ENCODE results near the gene PGBD1.

The PGBD1 gene, protein sequence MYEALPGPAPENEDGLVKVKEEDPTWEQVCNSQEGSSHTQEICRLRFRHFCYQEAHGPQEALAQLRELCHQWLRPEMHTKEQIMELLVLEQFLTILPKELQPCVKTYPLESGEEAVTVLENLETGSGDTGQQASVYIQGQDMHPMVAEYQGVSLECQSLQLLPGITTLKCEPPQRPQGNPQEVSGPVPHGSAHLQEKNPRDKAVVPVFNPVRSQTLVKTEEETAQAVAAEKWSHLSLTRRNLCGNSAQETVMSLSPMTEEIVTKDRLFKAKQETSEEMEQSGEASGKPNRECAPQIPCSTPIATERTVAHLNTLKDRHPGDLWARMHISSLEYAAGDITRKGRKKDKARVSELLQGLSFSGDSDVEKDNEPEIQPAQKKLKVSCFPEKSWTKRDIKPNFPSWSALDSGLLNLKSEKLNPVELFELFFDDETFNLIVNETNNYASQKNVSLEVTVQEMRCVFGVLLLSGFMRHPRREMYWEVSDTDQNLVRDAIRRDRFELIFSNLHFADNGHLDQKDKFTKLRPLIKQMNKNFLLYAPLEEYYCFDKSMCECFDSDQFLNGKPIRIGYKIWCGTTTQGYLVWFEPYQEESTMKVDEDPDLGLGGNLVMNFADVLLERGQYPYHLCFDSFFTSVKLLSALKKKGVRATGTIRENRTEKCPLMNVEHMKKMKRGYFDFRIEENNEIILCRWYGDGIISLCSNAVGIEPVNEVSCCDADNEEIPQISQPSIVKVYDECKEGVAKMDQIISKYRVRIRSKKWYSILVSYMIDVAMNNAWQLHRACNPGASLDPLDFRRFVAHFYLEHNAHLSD

DNA sequence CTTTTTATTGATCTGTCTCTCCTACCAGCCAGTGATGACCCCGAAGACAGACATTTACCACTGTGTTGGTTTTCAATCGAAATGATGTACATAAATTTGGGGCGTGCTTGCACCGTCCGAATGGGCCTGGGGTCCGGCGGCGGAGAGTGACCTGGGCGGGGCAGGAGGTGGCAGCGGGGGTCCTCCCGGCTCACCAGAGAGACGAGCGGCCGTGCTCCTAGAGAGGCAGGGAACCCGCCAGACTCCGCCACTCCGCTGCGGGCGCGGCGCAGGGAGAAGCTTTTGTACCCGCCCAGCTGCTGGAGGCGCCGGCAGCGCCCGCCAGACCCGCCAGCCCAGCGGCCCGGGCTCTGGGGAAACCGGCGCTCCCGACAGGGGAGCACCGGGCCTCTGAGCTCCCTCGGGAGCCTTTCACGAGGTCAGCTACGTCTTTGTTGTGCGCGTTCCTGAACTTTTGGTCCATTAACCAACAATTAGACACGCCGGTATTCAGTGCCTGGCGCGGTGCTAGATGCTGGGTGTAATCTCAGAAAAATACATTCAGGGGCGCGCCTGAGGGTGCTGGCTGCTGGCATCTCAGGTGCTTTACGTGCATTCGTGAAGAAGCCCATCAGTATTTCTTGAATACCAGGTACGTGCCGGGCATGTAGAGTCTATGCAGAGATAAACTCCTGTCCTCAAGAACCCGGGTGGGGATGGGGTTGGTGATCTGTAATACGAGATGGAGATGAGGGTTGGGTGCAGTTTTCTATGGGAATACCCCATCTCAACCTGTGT lies at the start of gene PGBD1:
PGBD1 (plus strand) TSS at position 285 of the 777 bp plus-strand sequence. CDS start 2,242 bp downstream, outside the sequence.
- peak; percentile 40 for DNase-seq (ENCODE audit: low spot score)

DNA sequence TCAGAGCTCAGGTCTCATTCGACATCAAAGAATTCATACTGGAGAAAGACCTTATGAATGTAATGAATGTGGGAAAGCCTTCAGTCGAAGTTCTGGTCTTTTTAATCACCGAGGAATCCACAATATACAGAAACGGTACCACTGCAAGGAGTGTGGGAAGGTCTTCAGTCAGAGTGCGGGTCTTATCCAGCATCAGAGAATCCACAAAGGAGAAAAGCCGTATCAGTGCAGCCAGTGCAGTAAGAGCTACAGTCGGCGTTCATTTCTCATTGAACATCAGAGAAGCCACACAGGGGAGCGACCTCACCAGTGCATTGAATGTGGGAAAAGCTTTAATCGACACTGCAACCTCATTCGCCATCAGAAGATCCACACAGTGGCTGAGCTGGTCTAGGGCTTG lies 48.6 kb upstream of the PGBD1 start:
- DNase-seq (ENCODE audit: low spot score), result no peak

DNA sequence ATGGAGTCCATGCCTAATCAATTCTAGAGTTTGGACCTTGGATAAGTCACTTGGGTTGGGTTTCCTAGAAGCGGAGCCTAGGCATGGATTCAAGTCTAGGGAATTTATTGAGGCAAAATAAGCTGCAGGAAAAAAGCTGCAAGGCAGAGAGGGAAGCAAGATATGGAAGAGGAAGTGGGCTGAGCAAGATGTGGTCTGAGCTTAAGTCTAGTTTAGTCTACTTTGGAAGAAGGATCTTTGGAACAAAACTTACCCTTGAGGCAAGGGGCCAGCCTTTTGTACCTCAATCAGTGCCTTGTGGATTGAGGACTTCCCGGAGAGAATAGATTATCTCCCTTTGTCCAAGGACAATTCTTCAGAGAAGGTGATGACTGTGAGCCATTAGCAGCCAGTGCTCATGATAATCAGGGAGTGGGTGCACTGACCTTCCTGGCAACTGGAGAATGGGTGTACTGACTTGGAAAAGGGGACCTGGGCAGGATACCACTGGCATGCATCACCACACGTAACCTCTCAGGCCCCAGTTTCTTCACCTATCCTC lies 45.4 kb upstream of the PGBD1 start:
- DNase-seq (ENCODE audit: low spot score), result no peak

DNA sequence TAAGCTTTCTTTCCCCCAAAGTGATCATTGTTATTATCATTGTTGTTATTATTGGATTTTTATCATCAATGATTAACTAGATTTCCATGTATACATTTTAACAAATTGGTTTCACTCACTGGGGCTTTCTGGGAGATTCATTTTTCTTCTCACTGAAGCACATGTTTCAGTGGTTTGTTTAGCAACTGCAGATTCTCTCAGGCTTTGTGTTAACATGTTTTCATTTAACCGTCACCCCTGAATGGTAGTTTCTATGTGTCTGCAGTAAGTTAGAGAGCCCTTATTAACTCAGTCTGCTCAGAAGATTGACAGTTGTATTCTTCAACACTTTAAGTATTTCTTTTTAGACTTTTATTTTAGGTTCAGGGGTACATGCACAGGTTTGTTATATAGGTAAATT lies 41.7 kb upstream of the PGBD1 start:
- DNase-seq (ENCODE audit: low spot score), result no peak

DNA sequence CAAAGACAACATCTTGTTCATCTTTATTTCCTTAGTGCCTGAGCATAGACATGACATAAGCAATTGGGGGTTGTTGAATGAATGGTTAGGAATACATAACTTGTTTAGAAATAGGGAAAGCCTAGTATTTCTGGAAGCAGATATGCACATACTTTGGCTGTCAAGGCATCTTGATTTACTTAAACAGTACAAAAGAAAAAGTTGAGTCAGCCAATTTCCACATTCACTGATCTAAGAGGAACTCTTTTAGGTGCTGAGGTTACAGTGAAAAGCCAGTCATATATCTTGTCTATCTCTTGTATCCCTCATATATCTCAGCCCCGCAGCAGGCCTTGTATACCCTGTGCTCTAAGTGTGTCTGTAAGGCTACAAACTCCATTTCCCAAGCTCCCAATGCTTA lies 40.9 kb upstream of the PGBD1 start:
- DNase-seq (ENCODE audit: low spot score), result no peak

DNA sequence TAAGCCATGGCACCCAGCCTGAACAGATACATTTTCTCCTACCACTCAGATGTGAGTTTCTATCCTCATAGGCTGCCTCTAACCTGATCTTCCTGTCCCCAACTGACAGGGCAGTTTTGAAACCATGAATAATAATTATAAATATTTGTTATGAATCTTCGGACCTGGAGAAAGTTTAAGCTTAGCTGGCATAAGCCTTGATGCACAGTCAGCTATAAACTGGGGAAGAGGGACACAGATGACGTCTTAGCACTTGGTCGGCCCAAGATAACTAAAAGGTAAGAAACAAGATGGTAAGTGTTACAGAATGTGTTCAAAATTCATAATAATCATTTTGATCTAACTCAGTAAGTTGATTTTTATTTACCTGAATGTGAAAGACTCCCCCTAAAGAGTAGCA lies 37.4 kb upstream of the PGBD1 start:
- no peak for DNase-seq (ENCODE audit: low spot score)

DNA sequence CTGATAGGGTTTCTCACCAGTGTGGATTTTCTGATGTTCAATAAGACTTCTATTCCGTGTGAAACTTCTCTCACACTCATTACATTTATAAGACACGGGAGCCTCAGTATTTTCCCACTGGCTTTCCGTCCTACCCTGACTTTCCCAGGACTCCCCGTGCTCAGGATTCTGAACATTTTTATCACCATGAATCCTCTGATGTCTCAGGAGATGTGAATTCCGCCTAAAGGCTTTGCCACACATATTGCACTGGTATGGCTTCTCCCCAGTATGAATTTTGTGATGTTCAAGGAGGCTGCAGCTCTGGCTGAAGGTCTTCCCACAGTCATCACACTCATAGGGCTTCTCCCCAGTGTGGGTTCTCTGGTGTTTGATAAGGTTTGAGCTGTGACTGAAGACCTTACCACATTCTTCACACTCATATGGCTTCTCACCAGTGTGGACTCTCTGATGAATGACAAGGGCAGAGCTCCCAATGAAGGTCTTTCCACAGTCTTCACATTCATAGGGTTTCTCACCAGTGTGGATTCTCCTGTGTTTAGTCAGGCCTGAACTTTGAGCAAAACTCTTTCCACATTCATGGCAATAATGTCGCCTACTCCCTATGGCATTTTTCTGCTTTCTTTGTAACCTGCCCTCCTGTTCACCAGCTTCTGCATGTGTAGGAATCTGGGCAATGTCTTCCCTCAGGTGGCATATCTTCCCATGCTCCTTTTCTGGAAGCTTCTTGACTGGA lies 36.0 kb upstream of the PGBD1 start:
- DNase-seq (ENCODE audit: low spot score), result no peak

DNA sequence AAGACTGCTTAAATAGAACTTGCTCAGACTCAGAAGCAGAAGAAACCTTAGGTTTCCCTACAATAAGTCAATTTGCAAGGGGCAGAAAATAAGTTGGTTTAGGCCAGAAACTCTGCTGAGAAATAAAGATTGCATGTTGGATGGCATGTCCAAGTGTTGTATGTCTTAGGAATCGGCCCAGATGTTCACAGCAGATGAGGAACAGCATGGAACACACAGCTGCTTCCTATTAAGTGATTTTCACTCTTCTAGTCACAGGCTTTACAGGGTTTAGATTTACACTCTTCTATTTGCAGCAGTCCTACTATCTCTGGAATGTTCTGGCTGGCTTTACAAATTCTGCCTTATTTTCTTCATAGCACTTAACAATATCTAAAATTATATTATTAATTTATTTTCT lies 32.5 kb upstream of the PGBD1 start:
- no peak for DNase-seq (ENCODE audit: low spot score)

DNA sequence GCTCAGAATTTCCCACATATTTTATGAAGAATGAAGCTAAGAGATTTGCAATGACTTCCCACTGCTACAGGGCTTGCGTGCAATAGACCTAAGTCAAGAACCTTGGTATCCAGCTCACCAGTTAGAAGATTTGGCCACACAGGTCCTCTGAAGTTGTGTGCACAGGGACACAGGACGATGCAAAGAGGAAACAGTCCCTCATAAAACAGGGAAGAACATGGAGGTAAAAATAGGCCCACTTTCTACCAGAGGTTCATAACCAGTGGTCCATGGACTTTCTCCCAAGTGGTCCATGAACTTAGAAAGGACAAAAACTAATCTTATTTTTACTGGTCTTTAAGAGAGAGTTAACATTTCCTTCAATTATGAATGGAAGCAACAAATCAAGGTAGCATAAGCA lies 30.6 kb upstream of the PGBD1 start:
- DNase-seq (ENCODE audit: low spot score), result no peak

DNA sequence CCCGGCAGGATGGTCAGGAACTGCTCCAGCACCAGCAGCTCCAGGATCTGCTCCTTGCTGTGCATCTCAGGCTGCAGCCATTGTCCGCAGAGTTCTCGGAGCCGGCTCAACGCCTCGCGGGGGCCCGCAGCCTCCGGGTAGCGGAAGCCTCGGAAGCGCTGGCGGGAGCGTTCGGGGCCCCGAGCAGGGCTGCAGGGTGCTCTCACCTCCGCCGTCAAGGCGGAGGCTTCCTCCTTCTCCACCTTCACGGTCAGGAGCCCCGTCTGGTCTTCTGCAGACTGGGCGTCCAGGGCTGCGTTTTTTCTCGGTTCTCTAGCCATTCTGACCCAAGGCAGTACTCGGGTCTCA lies 29.7 kb upstream of the PGBD1 start:
- no peak for DNase-seq (ENCODE audit: low spot score)

DNA sequence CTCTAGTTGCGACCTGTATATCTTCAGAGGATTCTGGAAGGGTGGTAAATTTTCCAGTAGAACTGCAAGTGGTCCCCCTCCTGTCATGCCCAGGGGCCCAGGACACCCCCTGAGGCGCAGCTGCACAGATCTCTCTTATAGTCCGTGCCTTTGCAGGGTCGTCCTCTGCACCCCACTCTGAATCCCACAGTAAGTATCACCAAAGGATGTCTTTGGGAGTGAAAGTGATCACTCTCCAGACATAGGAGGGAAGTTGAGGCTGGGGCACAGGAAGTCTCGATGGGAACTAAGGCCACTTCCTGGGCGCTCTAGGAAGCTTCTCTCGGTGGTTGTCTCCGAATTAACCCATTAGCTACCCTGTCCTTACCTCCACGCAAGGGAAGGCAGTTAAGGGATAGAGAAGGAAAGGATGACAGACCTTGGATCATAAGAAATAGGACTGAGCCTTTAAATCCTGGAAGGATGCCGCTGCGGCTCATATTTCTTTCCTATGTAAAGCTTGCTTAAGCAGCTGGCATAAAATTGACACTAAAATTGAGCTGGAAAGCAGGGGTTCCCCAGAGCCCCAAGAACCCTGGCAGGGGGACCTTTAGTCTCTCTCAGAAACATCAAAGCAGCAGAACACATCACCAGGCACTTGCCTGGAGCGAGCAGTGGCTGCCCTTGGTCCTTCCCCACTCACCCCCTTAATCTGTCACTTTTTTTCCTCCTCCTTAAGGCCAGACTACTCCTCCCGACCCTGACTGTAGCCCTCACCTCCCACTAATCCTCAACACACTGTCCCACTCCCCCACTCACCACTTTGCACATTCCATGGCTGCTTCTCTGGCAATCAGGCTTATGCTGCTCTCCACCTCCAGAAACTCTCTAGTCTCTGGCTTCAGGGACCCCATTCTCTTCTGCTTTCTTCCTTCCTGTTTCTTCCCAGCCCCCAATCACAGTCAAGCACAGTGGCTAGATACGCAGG lies 29.1 kb upstream of the PGBD1 start, which contains the start of gene ZKSCAN4:
ZKSCAN4 (minus strand) TSS at position 261 of the 967 bp plus-strand sequence. CDS start 289 bp downstream, outside the sequence.
- DNase-seq (ENCODE audit: low spot score), result peak; percentile 47

DNA sequence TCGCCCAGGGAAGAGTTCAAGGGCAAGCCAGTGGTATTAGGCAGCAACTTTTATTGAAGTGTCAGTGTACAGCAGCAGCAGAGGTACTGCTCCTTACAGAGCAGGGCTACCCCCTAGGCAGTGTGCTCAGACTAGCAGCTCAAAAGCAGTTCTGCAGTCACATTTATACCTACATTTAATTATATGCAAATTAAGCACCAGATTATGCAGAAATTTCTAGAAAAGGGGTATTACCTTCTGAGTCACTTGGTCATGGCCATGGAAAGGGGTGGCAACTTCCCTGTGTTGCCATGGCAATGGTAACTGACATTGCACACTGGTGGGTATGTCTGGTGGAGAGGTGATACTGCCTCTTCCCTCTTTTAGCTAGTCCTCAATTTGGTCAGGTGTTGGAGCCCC lies 27.3 kb upstream of the PGBD1 start:
- no peak for DNase-seq (ENCODE audit: low spot score)

DNA sequence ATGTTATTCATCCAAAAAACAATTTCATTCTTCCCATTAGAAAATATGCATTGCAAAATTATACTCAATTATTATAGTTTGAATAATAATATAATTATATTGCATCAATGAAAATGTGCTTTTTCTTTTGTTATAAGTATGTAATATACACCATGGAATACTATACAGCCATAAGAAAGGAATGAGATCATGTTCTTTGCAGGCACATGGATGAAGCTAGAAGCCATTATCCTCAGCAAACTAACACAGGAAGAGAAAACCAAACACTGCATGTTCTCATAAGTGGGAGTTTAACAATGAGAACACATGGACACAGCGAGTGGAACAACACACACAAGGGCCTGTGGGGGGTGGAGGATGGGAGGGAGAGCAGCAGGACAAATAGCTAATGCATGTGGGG lies 24.3 kb upstream of the PGBD1 start:
- DNase-seq (ENCODE audit: low spot score), result no peak

DNA sequence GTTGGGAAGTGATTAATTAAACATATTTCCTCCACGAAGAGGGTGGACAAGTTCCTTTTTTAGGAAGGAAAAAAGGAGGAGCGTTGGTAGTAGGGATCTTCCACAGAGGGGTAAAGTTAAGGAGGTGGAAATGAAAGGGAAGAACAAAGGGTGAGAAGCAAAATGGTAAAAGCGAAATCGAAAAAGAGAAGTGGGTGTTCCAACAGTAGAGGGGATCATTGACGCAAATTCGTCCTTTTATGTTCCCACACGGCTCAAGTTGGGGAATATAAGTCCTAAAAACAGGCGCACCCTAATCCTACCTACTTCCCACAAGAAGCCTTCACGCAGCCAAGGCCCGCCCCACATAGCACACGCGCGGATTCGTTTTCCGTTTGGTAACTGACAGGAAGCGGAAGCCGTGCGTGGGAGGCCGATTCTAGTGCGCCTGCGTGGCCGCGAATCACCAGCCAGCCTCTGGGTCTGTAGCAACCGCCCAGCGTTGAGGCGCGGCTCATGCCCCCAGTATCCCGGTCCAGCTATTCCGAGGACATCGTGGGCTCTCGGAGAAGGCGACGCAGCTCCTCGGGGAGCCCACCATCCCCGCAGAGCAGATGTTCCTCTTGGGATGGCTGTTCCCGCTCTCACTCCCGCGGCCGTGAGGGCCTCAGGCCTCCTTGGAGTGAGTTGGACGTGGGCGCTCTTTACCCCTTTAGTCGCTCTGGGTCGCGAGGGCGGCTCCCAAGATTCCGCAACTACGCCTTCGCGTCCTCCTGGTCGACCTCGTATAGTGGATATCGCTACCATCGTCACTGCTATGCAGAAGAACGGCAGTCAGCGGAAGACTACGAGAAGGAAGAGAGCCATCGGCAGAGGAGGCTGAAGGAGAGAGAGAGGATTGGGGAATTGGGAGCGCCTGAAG lies 22.2 kb upstream of the PGBD1 start, which contains the start of gene NKAPL:
NKAPL (plus strand) TSS at position 421 of the 901 bp plus-strand sequence; CDS start at position 496, 75 bp downstream.
- DNase-seq (ENCODE audit: low spot score), result no peak

DNA sequence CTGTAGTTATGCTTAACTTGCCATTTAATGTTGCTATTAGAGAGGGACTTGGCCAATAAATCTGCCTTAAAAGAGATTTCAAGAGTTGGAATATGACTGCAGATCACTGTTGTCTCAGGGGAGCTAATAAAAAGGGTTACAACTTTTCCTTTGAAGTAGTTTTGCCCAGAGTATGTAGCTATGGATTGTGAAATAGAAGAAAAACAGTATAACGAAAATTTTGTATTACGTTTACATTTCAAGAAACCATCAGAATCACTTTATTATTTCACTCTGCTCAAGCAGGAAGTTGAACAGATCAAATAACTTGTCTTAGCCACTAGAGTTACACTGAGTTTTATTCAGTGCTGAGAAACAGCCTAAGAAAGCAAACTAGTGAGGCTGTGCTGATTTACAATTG lies 17.4 kb upstream of the PGBD1 start:
- DNase-seq (ENCODE audit: low spot score), result no peak

DNA sequence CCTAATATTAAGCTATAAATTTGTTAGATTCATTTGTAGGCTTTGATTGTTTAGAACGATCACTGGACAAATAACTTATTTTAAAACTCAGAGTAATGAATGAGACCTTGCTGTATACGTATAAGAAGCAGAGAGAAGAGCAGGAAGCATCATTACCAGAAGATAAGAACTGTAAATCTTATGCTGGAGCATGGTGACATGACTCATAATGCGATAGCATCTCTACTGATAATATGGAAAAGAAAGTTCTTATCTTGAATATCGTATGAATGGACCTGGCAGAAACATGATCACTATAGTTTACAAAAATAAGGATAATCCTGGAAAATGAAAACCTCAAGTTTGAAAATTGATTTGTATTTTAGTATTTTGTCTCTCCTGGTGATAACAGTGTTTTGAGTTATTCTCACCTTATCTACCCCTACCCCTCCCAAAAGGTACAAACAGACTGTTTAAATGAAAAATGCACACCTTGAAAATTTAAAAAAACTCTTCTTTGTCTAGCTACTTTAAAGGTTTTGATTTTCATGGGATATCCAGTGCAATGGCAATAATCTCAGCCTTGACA lies 16.5 kb upstream of the PGBD1 start:
- DNase-seq (ENCODE audit: low spot score), result no peak

DNA sequence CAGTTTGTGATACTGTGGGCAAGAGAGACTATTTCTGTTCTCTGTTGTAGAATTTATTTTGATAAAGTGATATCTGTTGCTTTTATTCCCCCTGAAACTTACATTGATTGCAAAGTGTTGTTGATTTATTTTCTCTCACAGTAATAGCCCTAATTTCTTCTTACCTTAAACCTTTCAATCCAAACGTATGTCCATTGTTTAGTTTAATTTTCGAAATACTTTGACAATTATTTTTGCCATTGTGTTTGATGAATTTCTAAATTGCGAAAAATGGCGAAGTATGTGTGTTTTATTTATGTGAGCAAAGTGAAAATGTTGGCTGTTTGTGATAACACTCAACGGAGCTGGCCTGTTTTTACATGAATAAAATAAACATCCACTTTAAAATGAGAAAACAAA lies 14.8 kb upstream of the PGBD1 start:
- no peak for DNase-seq (ENCODE audit: low spot score)

DNA sequence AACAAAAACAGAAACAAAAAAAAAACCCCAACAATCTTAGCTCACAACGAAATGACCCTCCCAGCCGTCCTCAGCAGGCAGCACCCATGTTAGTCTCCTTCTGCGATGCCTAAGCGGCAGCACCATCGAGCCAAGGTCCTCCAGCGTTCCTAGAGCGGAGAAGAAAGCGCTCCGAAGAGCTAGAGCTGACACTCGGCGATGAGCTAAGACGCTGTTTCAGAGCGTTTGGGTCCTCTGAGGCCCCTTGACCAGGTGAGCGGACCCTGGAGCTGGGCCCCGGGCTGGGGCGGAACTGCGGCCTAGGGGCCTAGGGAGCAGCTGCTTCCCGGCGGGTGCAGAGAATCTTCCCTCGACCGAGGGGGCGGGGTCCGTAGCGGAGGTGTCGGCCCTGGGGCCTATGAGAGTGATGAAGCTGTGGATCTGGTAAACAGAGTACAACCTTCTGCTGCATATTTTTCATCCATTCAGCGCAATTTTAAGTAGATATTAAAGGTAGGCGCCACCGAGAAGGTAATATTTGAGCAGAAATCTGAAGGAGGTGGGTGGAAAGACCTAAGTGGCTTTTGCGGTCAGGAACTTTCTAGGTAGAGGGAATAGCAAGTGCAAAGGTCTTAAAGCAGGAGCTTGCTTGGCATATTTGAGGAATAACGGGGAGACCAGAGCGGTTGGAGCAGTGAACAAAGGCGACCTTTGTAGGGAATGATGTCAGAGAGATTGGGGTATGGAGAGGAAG lies 14.2 kb upstream of the PGBD1 start, which contains the start of gene ZSCAN26:
ZSCAN26 (plus strand) TSS at position 182 of the 733 bp plus-strand sequence. CDS start 4,777 bp downstream, outside the sequence.
- peak; percentile 54 for DNase-seq (ENCODE audit: low spot score)

Data from HuH-7.5 (cell line).